PC-3 (cell line): ENCODE measurements around the gene KCNC4.

Source experiments
- CTCF ChIP-seq: fragments of 300-600 bp; sonication (generic); conservative IDR thresholded peaks from 2 replicates; pipeline ENCODE4 v1.5.1; 2017; ENCODE audit warnings: antibody characterized with exemption, low read depth, mild to moderate bottlenecking, low read length
- EZH2 ChIP-seq: fragments of 300-600 bp; sonication (generic); IDR thresholded peaks from one replicate; pipeline ENCODE4 v1.6.1; 2017; ENCODE audit warnings: antibody characterized with exemption, mild to moderate bottlenecking, low read length; ENCODE audit not compliant: unreplicated experiment

GRCh38 chr1:110200190-110200589 is 9.9 kb upstream of the KCNC4 start:
- no peak for TF ChIP-seq EZH2
- TF ChIP-seq CTCF = no peak
